Neuronal stem cell (in vitro differentiated cells): ENCODE measurements around the gene WDHD1.

Source experiments
- DNase-seq: peaks from one replicate; pipeline ENCODE4 v3.0.0-alpha.2; 2013; ENCODE audit warnings: low spot score
- H2AFZ ChIP-seq: one replicate; pipeline ENCODE4 v1.6.1; 2013; ENCODE audit warnings: mild to moderate bottlenecking, low read length, inconsistent platforms
- H2AK5ac ChIP-seq: 2 replicates; pipeline ENCODE4 v1.6.1; 2013; ENCODE audit warnings: low read depth, mild to moderate bottlenecking, inconsistent platforms, low read length, moderate library complexity, mixed read lengths
- H2BK120ac ChIP-seq: 2 replicates; pipeline ENCODE4 v1.6.1; 2013; ENCODE audit warnings: low read depth, mild to moderate bottlenecking, inconsistent platforms, low read length, moderate library complexity, mixed read lengths
- H2BK12ac ChIP-seq: one replicate; pipeline ENCODE4 v1.6.1; 2013; ENCODE audit warnings: low read length, inconsistent platforms
- H2BK15ac ChIP-seq: 2 replicates; pipeline ENCODE4 v1.6.1; 2013; ENCODE audit warnings: mild to moderate bottlenecking, low read length, inconsistent platforms, mixed read lengths
- H2BK5ac ChIP-seq: one replicate; pipeline ENCODE4 v1.6.1; 2013; ENCODE audit warnings: inconsistent platforms, mild to moderate bottlenecking, low read length, moderate library complexity
- H3K14ac ChIP-seq: one replicate; pipeline ENCODE4 v1.6.1; 2013; ENCODE audit warnings: low read length, inconsistent platforms
- H3K18ac ChIP-seq: 2 replicates; pipeline ENCODE4 v1.6.1; 2013; ENCODE audit warnings: low read length, inconsistent platforms
- H3K23ac ChIP-seq: 2 replicates; pipeline ENCODE4 v1.6.1; 2013; ENCODE audit warnings: low read depth, mild to moderate bottlenecking, mixed read lengths, low read length, inconsistent platforms; ENCODE audit not compliant: poor library complexity
- H3K27ac ChIP-seq: replicated peaks from 3 replicates; pipeline ENCODE4 v1.5.1; 2013; ENCODE audit warnings: low read length, inconsistent platforms
- H3K27me3 ChIP-seq, 3 experiments: 2 replicates each; pipeline ENCODE4 v1.6.1; 2013; ENCODE audit warnings: low read length in 3 of 3, mild to moderate bottlenecking in 2 of 3, inconsistent platforms in 1 of 3, low read depth in 1 of 3, mixed read lengths in 1 of 3, moderate library complexity in 1 of 3; ENCODE audit not compliant: control insufficient read depth in 3 of 3, insufficient read depth in 3 of 3
- H3K36me3 ChIP-seq, 2 donors: replicated peaks in 1 of 2; 2 replicates each; pipeline ENCODE4 v1.6.1; 2013; ENCODE audit warnings: low read length in 2 of 2; ENCODE audit not compliant: control insufficient read depth in 2 of 2, insufficient read depth in 2 of 2
- H3K4ac ChIP-seq: 2 replicates; pipeline ENCODE4 v1.6.1; 2013; ENCODE audit warnings: inconsistent platforms, mild to moderate bottlenecking, low read length, moderate library complexity
- H3K4me1 ChIP-seq, 2 donors: 1 replicate in 1 of 2; 2 replicates in 1 of 2; pipeline ENCODE4 v1.6.1; 2013; ENCODE audit warnings: low read length in 2 of 2, low read depth in 1 of 2; ENCODE audit not compliant: control insufficient read depth in 2 of 2, insufficient read depth in 1 of 2
- H3K4me2 ChIP-seq: one replicate; pipeline ENCODE4 v1.6.1; 2013; ENCODE audit warnings: mild to moderate bottlenecking, low read length, inconsistent platforms; ENCODE audit not compliant: insufficient read depth, poor library complexity, severe bottlenecking
- H3K4me3 ChIP-seq, 2 donors: 2 replicates each; pipeline ENCODE4 v1.5.1; 2013; ENCODE audit warnings: low read length in 2 of 2, mild to moderate bottlenecking in 2 of 2, inconsistent platforms in 1 of 2, moderate library complexity in 1 of 2
- H3K79me1 ChIP-seq: one replicate; pipeline ENCODE4 v1.6.1; 2013; ENCODE audit warnings: low read depth, mild to moderate bottlenecking, inconsistent platforms, low read length, moderate library complexity
- H3K9ac ChIP-seq: one replicate; pipeline ENCODE4 v1.6.1; 2013; ENCODE audit warnings: mild to moderate bottlenecking, low read depth, low read length, inconsistent platforms; ENCODE audit not compliant: poor library complexity
- H3K9me3 ChIP-seq, 2 donors: replicated peaks in 1 of 2; 2 replicates each; pipeline versions ENCODE3 to v1.6.1; 2013; ENCODE audit warnings: low read length in 2 of 2, mild to moderate bottlenecking in 2 of 2, inconsistent platforms in 1 of 2, low read depth in 1 of 2, mixed read lengths in 1 of 2, moderate library complexity in 1 of 2; ENCODE audit not compliant: control insufficient read depth in 2 of 2, insufficient read depth in 1 of 2
- H4K8ac ChIP-seq: one replicate; pipeline ENCODE4 v1.6.1; 2013; ENCODE audit warnings: low read depth, mild to moderate bottlenecking, inconsistent platforms, low read length, moderate library complexity
- H4K91ac ChIP-seq: one replicate; pipeline ENCODE4 v1.6.1; 2013; ENCODE audit warnings: low read length, low read depth, mild to moderate bottlenecking, inconsistent platforms; ENCODE audit not compliant: poor library complexity
- WGBS, 2 donors: extraction: QIAGEN DNeasy Blood & Tissue Kit; methylation state at CpG; one replicate each; pipeline ENCODE4 v1.1.7; 2013; ENCODE audit warnings: missing lambda C conversion rate in 2 of 2, mixed read lengths in 1 of 2; ENCODE audit not compliant: insufficient read length in 2 of 2, insufficient replicate concordance in 1 of 2; ENCODE audit errors: extremely low coverage in 2 of 2; 5-methylcytosine and 5-hydroxymethylcytosine counted together

The WDHD1 gene

GRCh38 chr14:54981698-54982097 lies 45.2 kb downstream of the WDHD1 start:
- no peaks in the 10 kb centered on the region for H3K27me3 ChIP-seq
- H3K4me3 ChIP-seq, result no peak overlapping the region
- no peak overlapping the region for H2BK15ac ChIP-seq
- H3K4me2 ChIP-seq, result no peak overlapping the region
- H4K91ac ChIP-seq, result no peak overlapping the region
- no peak overlapping the region for H4K8ac ChIP-seq
- no peak overlapping the region for H2BK5ac ChIP-seq
- no peak overlapping the region for H3K14ac ChIP-seq
- no peak overlapping the region for H3K4ac ChIP-seq
- H3K4me1 ChIP-seq, result no peaks in the 10 kb centered on the region
- no peak overlapping the region for H3K9ac ChIP-seq
- H3K79me1 ChIP-seq, result no peaks in the 10 kb centered on the region
- no peak overlapping the region for H2BK12ac ChIP-seq
- no peak overlapping the region for H3K23ac ChIP-seq
- H3K18ac ChIP-seq, result no peak overlapping the region
- H2AK5ac ChIP-seq, result no peak overlapping the region
- DNase-seq, result no peak
- no CpG with 5 or more reads among the region's 6 CpGs for WGBS, 2 donors
- H2BK120ac ChIP-seq, result no peak overlapping the region
- no peak overlapping the region for H3K27ac ChIP-seq
- H2AFZ ChIP-seq, result no peak overlapping the region
- peaks cover 25 to 98% of the 10 kb centered on the region in 2 donors for H3K36me3 ChIP-seq
- H3K9me3 ChIP-seq, result no peaks in the 10 kb centered on the region

GRCh38 chr14:54979039-54979438 lies 47.9 kb downstream of the WDHD1 start:
- Histone ChIP-seq H3K23ac (no peak overlapping the region), H3K36me3 (peaks cover 20 to 96% of the 10 kb centered on the region in 2 donors), H3K14ac (no peak overlapping the region), H2AFZ (no peak overlapping the region), H3K4ac (no peak overlapping the region), H2BK15ac (no peak overlapping the region), H2BK120ac (no peak overlapping the region), H3K4me1 (no peaks in the 10 kb centered on the region), H3K18ac (no peak overlapping the region), H3K4me2 (no peak overlapping the region), H3K79me1 (peaks cover 2% of the 10 kb centered on the region), H3K27ac (no peak overlapping the region), H2BK5ac (no peak overlapping the region), H3K9ac (no peak overlapping the region), H2AK5ac (no peak overlapping the region), H3K27me3 (no peaks in the 10 kb centered on the region), H4K91ac (no peak overlapping the region), H2BK12ac (no peak overlapping the region), H3K4me3 (no peak overlapping the region), H3K9me3 (no peaks in the 10 kb centered on the region), H4K8ac (no peak overlapping the region)
- no peak for DNase-seq
- no CpG with 5 or more reads among the region's 3 CpGs for WGBS, 2 donors

GRCh38 chr14:54976316-54976715 lies 50.6 kb downstream of the WDHD1 start:
- Histone ChIP-seq H3K18ac (no peak overlapping the region), H3K4me1 (no peaks in the 10 kb centered on the region), H2BK120ac (no peak overlapping the region), H3K9me3 (peaks cover 0 to 8% of the 10 kb centered on the region in 2 donors), H3K4me3 (no peak overlapping the region), H3K9ac (no peak overlapping the region), H2AK5ac (no peak overlapping the region), H3K23ac (no peak overlapping the region), H3K27me3 (no peaks in the 10 kb centered on the region), H4K8ac (no peak overlapping the region), H2BK5ac (no peak overlapping the region), H3K14ac (no peak overlapping the region), H3K4ac (no peak overlapping the region), H3K79me1 (peaks cover 2% of the 10 kb centered on the region), H2BK12ac (no peak overlapping the region), H3K27ac (no peak overlapping the region), H2AFZ (no peak overlapping the region), H4K91ac (no peak overlapping the region), H3K36me3 (peaks cover 14 to 93% of the 10 kb centered on the region in 2 donors), H3K4me2 (no peak overlapping the region), H2BK15ac (no peak overlapping the region)
- DNase-seq, result no peak
- WGBS, 2 donors, result no CpG with 5 or more reads among the region's 4 CpGs

GRCh38 chr14:54975856-54976255 lies 51.0 kb downstream of the WDHD1 start:
- Histone ChIP-seq H2AK5ac (no peak overlapping the region), H3K4ac (no peak overlapping the region), H2AFZ (no peak overlapping the region), H2BK120ac (no peak overlapping the region), H2BK5ac (no peak overlapping the region), H3K79me1 (peaks cover 2% of the 10 kb centered on the region), H3K14ac (no peak overlapping the region), H3K27me3 (no peaks in the 10 kb centered on the region), H3K18ac (no peak overlapping the region), H3K9me3 (peaks cover 0 to 8% of the 10 kb centered on the region in 2 donors), H4K91ac (no peak overlapping the region), H3K27ac (no peak overlapping the region), H3K4me3 (no peak overlapping the region), H3K4me1 (no peaks in the 10 kb centered on the region), H3K9ac (no peak overlapping the region), H3K23ac (no peak overlapping the region), H4K8ac (no peak overlapping the region), H2BK12ac (no peak overlapping the region), H2BK15ac (no peak overlapping the region), H3K4me2 (no peak overlapping the region), H3K36me3 (peaks cover 14 to 93% of the 10 kb centered on the region in 2 donors)
- WGBS, 2 donors, result no CpG with 5 or more reads among the region's 3 CpGs
- no peak for DNase-seq
